NK-92 treated with Interleukin-12 subunit alpha and Interleukin-12 subunit beta, amount 100 ng/mL, for 24 hours (cell line): Measurements from ENCODE around the gene ADD1.

Experiments
- DNase-seq: peaks from one replicate; lab custom pipeline; 2025; lab: John Stamatoyannopoulos, UW

ADD1 gene

DNA sequence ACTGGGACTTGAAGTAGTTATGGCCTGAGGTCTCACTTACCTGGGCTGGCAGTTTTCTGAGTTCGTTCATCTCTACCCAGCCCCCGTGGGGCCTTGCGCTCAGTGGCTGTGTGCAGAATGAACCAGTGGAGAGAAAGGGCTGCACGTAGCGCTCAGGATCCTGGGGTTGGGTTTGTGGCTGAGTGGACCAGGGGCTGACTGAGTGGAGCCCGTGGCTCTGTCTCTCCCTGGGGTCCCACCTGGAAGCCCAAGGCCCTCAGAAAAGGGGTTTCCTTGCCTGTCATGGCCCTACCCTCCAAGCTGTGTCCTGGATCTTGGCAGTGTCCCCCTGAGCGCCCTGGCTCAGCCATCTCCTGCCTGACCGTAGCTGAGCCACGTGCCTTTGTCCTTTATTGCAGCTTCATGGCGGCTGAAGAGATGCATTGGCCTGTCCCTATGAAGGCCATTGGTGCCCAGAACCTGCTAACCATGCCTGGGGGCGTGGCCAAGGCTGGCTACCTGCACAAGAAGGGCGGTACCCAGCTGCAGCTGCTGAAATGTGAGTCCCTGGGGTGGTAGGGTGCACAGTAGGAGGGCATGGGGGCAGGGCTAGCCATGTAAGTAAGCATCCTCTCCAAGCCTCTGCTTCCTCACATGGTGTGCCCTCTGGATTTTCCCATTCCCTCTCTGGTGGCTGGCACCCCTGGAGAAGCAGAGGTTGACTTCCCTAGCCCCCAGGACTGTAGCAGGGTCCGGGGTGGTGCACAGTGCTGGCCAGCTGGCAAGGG, 23.2 kb upstream of the ADD1 start:
- DNase-seq, result no peak

DNA sequence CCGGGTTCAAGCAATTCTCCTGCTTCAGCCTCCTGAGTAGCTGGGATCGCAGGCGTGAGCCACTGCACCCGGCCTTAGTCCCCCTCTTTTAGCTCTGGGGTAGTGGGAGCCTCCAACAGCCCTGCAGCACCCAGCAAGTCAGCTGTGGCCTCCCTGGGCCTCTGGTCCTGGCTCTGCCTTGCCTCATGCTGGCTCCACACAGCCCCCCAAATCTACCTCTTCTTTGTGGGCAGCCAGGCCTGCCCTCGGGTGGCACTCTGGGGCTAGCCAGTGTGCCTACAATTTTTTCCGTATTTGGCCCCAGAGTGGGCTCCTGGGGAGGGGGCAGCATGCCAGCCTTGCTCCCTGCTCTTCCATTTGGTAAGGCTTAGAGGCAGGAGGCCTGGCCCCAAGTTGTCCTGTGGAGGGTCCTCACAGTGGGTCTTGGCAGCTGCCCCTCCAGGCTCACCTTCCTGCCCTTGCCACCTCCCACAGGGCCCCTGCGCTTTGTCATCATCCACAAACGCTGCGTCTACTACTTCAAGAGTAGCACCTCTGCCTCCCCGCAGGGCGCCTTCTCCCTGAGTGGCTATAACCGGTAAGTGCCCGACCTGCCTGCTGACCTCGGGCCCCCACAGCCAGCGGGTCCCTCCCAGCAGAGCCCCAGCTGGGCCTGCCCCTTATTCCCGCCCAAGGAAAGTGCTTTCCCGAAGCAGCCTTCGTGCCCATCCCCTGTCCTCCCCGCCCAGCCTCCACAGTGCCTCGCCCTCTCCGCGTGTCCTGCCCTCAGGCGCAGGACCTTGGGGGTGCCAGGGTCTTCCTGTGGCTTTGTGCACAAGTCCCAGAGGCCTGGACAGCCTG, 21.0 kb upstream of the ADD1 start:
- DNase-seq, result no peak

DNA sequence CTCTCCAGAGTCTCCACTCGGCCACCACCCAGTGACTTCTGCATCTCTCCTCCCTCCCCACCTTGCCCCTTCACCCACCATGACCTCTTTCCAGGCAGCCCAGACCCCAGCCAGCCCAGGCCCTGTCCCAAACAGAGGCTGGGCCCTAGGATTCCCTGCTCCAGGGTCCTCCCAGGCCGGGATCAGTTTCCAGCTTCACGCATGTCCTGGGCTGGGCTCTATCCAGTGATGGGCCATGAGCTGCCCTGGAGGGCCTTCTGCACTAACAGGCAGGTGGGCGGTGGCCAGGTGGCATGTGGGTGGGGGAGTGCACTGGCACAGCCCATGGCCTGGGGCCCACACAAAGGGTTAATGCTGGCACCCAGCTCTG, 20.4 kb upstream of the ADD1 start:
- DNase-seq, result no peak

GRCh38 chr4:2823671-2824328, 19.8 kb upstream of the ADD1 start:
- no peak for DNase-seq

- DNase-seq, result no peak
Observed at GRCh38 chr4:2824329-2824835, 19.3 kb upstream of the ADD1 start.

DNA sequence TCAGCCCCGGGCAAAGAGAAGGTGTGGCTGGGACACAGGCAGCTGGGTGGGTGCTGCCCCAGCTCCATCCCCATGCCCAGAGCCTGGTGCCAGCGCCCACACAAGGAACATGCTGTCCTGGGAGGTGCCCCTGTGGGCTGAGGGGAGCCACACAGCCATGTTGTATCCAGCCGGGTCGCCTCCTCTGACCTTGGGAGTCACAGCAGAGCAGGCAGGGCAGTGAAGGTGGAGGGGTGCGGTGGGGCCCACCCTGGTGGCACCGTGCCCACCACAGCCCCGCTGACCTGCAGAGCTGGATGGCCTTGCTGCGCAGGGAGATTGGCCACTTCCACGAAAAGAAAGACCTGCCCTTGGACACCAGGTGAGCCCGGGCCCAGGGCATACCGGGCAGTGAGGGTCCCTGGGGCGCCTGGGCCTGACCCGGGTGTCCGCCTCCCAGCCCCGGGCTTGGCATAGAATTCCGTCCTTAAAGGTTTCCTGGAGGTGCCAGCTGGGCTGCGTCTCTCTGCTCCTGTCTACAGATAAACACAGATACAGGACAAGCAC, 18.7 kb upstream of the ADD1 start:
- DNase-seq, result no peak

DNA sequence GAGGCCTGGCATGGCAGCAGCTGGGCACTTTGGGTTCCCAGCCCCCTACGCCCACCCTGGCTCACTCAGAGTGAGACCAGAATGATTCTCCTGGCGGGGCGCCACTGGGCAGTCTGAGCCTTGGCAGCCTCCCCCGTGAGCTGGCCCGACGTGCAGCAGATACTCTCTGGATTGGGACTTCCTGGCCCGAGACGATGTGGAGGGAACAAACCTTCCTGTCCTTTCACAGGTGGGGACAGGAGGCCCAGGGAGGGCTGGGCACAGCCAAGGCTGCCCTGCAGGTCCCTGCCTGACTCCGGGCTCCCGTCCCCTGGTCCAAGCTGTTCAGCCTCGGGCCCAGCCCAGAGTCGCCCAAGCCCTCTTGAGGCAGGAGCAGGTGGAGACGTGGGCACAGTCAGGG, 17.9 kb upstream of the ADD1 start:
- no peak for DNase-seq

DNA sequence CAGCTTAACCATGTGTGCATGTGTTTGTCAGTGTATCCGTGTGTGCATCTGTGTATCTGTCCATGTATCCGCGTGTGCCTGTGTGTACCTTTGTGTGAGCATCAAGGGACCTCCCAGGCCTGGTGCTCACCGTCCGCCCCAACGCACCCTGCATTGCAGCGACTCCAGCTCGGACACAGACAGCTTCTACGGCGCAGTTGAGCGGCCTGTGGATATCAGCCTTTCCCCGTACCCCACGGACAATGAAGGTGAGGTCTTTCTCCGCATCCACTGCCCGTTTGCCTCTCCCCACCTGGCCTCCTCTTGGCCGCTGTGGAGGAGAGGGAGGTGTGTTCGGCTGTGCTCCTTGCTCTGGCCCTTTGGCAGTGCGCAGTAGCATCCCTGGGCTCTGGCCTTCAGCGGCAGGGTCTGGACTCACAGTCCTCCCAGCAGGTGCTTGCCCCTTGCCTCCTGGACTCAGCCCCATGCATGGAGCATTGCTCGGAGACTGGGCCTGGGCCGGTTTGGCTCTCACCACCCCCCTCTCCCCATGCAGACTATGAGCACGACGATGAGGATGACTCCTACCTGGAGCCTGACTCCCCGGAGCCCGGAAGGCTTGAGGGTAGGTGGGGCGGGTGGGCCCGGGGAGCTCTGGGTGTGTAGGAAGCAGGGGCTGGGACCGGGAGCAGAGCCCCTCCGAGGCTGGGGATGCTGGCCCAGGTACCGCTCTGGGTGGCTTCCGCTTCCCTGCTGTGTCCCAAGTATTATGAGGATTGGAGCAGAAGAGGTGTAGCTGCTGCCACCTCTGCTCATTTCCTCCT, 16.4 kb upstream of the ADD1 start:
- no peak for DNase-seq

- no peak for DNase-seq
Observed at GRCh38 chr4:2827874-2828751, 15.5 kb upstream of the ADD1 start.

- no peak for DNase-seq
Observed at GRCh38 chr4:2828758-2829181, 14.9 kb upstream of the ADD1 start.

- DNase-seq, result no peak
Observed at GRCh38 chr4:2829321-2829932, 14.2 kb upstream of the ADD1 start.

- no peak for DNase-seq
Observed at GRCh38 chr4:2829933-2830451, 13.7 kb upstream of the ADD1 start.

GRCh38 chr4:2830632-2831610, 12.7 kb upstream of the ADD1 start:
- no peak for DNase-seq

GRCh38 chr4:2831611-2832308, 11.9 kb upstream of the ADD1 start:
- no peak for DNase-seq

GRCh38 chr4:2832309-2832980, 11.2 kb upstream of the ADD1 start:
- DNase-seq, result no peak

GRCh38 chr4:2832981-2833670, 10.5 kb upstream of the ADD1 start:
- no peak for DNase-seq

DNA sequence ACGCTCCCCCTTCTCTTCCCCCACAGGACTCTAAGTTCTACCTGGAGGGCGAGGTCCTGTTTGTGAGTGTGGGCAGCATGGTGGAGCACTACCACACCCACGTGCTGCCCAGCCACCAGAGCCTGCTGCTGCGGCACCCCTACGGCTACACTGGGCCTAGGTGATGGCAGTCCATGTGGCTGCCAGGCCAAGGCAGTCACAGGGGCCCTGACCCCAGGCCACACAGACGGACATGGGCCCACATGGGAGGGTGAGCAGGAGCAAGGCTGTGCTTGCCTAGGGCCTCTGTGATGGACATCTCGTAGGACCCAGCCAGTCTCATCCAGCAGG, 10.0 kb upstream of the ADD1 start:
- no peak for DNase-seq
